HAP-1 (cell line): ENCODE data around the gene ZNF436.

Source experiments
- DNase-seq, 2 experiments: peaks; one replicate each; pipeline ENCODE4 v3.0.0-alpha.2; 2016 to 2020; ENCODE audit warnings: low spot score in 2 of 2
- H3K27me3 ChIP-seq: fragments of 250-450 bp; sonication (Bioruptor Pico); 2 replicates; pipeline ENCODE4 v1.5.1; 2020; ENCODE audit warnings: low read depth, mild to moderate bottlenecking, moderate library complexity
- H3K36me3 ChIP-seq: fragments of 250-450 bp; sonication (Bioruptor Pico); replicated peaks from 2 replicates; pipeline ENCODE4 v1.5.1; 2020; ENCODE audit warnings: mild to moderate bottlenecking
- H3K4me1 ChIP-seq: fragments of 250-450 bp; sonication (Bioruptor Pico); 2 replicates; pipeline ENCODE4 v1.5.1; 2020; ENCODE audit warnings: mild to moderate bottlenecking
- H3K4me3 ChIP-seq: fragments of 250-450 bp; sonication (Bioruptor Pico); 2 replicates; pipeline ENCODE4 v1.5.1; 2020; ENCODE audit warnings: mild to moderate bottlenecking, moderate library complexity
- H3K9me3 ChIP-seq: fragments of 250-450 bp; sonication (Bioruptor Pico); 2 replicates; pipeline ENCODE4 v1.5.1; 2020; ENCODE audit warnings: mild to moderate bottlenecking, moderate library complexity
- in situ Hi-C: fragments of 300-500 bp; cut with MboI; formaldehyde crosslinking; loops from 3 replicates; pipeline ENCODE4 v1.14.3; 2020; ENCODE audit warnings: low sequenced_read_pairs, inconsistent platforms, mixed read lengths

The ZNF436 gene

DNA sequence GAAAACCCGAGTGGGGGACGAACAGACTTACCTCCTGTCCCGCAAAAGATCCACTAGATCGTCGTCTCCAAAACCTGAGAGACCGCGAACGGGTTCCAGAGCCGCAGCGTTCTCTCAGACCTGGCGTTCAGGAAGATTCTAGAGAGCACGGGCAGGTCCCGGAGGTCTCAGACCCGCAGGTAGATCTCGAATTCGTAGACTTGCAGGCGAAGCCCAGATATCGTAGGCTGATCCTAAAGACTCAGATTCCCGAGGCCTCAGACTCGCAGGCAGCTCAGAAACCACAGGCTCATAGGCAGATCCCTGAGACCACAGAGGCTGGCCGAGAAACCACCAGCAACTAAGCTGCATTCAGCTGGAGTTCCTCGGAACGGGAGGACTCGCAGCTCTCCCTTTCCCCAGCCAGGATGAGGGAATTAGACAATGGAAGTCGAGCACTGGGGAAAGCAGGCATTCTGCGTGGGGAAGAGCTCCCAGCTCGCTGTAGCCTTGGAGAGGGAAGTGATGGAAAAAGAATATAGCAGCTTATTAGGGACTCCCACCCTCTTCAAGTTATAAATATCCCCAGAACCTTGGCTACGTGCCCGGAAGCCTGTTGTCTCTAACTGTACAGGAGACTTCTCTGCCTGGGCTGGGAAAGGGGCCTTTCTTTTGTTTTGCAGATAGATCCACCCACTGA lies at the start of gene ZNF436:
ZNF436 (minus strand) TSS at position 502 of the 679 bp plus-strand sequence. CDS start 1,831 bp downstream, outside the sequence.
- no peaks in the 10 kb centered on the region for H3K27me3 ChIP-seq
- peak; percentile 99 for DNase-seq
- peak within 1 kb of the TSS; percentile 84 for H3K4me3 ChIP-seq
- peaks cover 23% of the 10 kb centered on the region for H3K36me3 ChIP-seq
- H3K4me1 ChIP-seq, result peaks cover 31% of the 10 kb centered on the region
- no peaks in the 10 kb centered on the region; the same call in none of the 2 replicates for H3K9me3 ChIP-seq
- in situ Hi-C loops, result no loop called here

DNA sequence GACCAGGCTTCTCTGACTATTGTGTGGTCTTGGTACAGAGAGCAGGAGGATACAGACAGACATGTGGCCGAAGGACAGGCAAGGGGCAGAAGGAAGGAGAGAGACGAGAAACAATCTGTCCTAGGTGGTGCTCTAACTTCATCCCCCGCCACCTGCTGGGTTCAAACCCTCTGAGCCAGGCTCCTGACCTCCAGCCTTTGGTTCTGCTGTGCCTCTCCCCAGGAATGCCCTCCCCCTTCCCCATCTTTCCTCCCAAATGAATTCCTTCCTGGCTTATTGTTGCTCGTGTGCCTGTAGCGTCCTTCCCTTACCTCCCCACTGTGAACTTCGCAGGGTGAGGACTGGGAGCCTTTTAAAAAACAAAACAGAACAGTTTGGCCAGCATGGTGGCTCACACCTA lies 49.5 kb upstream of the ZNF436 start:
- H3K27me3 ChIP-seq, result no peaks in the 10 kb centered on the region
- no peak for DNase-seq
- no peaks in the 10 kb centered on the region for H3K36me3 ChIP-seq
- H3K9me3 ChIP-seq, result no peaks in the 10 kb centered on the region
- no peak overlapping the region for H3K4me3 ChIP-seq
- in situ Hi-C loops, result no loop called here
- no peaks in the 10 kb centered on the region for H3K4me1 ChIP-seq

DNA sequence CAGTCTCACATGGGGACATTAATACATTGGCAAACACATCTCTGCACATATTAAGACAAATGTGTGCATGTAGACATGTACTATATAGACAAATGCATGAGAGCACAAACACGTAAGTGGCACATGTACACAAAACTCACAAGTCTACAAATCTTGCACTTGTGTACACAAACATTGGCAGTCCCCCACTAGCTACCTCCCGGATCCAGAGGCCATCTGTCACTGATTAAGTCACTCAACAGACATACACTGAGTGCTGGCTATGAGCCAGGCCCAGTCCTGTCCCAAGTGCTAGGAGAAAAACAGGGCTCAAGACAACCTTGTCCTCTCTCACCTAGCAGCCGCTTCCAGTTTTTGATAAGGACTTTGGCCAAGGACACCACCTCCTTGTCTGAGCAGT lies 47.9 kb upstream of the ZNF436 start:
- no peaks in the 10 kb centered on the region for H3K4me1 ChIP-seq
- no peak overlapping the region for H3K4me3 ChIP-seq
- H3K27me3 ChIP-seq, result no peaks in the 10 kb centered on the region
- DNase-seq, result no peak
- in situ Hi-C loops, result no loop called here
- H3K36me3 ChIP-seq, result no peaks in the 10 kb centered on the region
- H3K9me3 ChIP-seq, result no peaks in the 10 kb centered on the region

DNA sequence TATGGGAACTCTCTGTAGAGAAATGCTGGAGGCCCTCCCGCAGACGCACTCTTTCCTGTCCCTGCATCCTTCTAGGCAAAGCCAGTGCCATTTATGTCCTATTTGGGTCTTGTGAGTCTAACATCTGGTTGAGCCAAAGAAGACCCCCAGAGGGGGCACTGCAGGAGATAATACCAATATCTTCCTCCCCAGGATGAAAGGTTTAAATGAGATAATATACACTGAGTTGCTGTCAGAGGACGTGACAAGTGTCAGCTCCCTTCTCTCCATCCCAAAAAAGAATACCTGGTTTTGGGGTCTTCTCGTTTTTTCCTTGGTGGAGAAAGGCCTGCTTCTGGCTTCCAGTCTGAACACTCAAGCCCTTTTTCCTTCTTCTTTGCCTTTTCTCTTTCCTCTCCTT lies 47.3 kb upstream of the ZNF436 start:
- no peaks in the 10 kb centered on the region for H3K9me3 ChIP-seq
- peaks cover 2% of the 10 kb centered on the region; the same call in 1 of the 2 replicates for H3K4me1 ChIP-seq
- H3K4me3 ChIP-seq, result no peak overlapping the region
- no peak for DNase-seq
- in situ Hi-C loops, result no loop called here
- no peaks in the 10 kb centered on the region for H3K27me3 ChIP-seq
- no peaks in the 10 kb centered on the region for H3K36me3 ChIP-seq

DNA sequence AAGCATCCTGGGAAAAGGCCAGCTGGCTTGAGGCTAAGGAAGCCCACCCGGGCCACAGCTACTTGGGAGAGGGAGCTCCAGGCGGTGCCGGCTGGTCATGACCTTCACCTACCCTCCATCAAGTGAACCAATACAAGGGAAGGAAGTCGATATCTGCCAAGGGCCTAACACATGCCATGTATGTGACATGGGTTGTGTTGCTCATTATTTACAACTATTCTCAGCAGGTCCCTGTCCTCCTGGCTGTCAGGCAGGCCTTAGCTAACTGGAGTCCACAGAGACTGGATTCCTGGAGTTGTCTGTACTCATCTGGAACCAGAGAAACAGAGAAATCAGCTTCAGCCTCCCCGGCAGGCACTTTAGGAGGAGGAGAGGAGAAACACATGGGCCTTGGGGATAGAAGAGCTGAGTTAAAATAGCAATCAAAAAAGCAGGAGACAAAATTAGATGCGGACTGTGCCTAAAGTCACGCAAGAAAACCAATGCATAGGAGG lies 39.2 kb upstream of the ZNF436 start:
- Histone ChIP-seq H3K4me1 (peaks cover 10% of the 10 kb centered on the region), H3K9me3 (no peaks in the 10 kb centered on the region), H3K27me3 (no peaks in the 10 kb centered on the region), H3K4me3 (no peak overlapping the region), H3K36me3 (no peaks in the 10 kb centered on the region)
- DNase-seq, result no peak
- in situ Hi-C loops, result loop anchor here (10.0 kb wide), 1 partner anchor 74 kb away; no protein-coding TSS in a partner anchor

DNA sequence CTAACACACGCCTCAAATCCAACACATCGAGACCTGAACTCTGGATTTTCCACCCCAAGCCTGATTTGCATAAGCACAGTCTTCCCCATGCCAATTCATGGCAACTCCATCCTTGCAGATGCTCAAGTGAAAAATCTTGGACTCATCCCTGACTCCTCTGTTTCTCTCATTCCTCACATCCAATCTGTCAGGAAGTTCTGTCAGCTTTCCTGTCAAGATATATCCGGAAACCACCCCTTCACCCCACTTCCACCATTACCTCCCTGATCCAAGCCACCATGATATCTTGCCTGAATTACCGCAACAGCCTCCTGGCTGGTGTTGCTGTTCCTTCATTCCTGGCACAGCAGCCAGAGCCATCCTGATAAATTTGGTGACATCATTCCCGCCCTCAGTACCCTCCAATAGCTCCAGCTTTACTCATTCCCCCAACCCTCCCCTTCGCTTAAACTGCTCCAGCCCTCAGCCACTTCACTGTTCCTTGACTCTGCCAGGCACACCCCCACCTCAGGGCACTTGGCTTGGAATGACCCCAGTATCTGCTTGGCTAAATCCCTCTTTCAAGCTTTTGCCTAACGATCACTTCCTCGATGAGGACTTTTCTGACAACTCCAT lies 37.5 kb upstream of the ZNF436 start:
- Histone ChIP-seq H3K27me3 (no peaks in the 10 kb centered on the region), H3K9me3 (no peaks in the 10 kb centered on the region)

DNA sequence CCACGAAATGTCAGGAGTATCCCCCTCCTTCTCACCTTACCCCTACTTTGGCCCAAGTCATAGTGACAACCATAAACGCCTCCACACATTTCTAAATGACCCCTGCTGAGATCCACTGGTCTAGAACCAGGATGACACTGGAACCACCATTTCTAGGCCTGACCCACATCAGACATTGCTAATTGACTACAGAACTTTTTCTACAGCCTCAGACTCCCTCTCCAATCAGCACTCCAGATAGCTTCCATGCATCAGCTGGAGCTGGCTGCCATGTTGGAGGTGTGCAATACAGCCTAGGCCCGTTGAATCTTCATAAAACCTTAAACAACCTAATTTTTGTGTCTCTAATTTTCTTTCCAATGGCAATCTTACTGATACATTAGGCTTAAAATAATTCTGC lies 36.3 kb upstream of the ZNF436 start:
- in situ Hi-C loops, result loop anchor here (10.0 kb wide), 1 partner anchor 71 kb away; no protein-coding TSS in a partner anchor
- DNase-seq, result no peak
- no peak overlapping the region for H3K4me3 ChIP-seq
- H3K9me3 ChIP-seq, result no peaks in the 10 kb centered on the region
- H3K27me3 ChIP-seq, result no peaks in the 10 kb centered on the region
- H3K36me3 ChIP-seq, result no peaks in the 10 kb centered on the region
- H3K4me1 ChIP-seq, result peaks cover 7% of the 10 kb centered on the region

More for the DNA sequence above, 37.5 kb upstream of the ZNF436 start:
- H3K4me3 ChIP-seq, result no peak overlapping the region
- no peaks in the 10 kb centered on the region for H3K36me3 ChIP-seq
- H3K4me1 ChIP-seq, result peaks cover 16% of the 10 kb centered on the region
- in situ Hi-C loops, result loop anchor here (10.0 kb wide), 1 partner anchor 72 kb away; no protein-coding TSS in a partner anchor
- no peak for DNase-seq

DNA sequence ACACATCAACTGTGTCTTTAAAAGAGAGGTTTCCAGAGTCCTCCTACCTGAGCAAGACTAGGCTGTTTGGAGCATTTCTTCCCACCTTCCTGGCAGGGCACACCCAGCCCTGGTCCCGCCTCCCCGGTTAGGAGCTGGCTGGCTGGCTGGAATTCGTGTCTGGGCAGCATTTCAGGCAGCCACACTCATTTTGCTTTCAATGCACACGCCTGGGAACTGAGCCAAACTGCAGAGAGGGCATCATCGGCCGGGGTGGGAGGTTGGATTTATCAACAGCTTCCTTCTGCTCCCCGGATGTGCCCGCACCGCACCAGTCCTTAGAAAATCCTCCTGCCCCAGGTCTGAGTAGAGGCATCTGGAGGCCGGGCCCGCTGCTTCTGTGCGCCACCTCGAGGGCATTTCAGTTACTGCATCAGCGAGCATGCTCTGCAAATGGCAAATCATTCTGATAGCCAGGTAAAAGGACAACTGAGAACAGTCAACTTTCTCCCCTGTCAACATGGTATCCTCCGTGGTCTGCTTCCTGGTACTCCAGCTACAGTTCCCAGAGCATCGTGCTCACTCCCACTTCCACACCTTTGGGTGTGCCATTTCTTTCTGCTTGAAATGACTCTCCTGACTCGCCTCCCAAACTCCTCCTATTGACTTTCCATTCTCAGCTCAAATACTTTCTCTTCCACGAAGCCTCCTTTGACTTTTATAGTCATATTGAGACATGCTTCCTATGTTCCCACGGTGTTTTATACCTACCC lies 34.3 kb upstream of the ZNF436 start:
- Histone ChIP-seq H3K4me1 (peaks cover 7% of the 10 kb centered on the region), H3K36me3 (no peaks in the 10 kb centered on the region), H3K4me3 (0 out of 2 replicates have a peak overlapping the region, but pooled peaks have one; percentile 4), H3K9me3 (no peaks in the 10 kb centered on the region), H3K27me3 (no peaks in the 10 kb centered on the region)
- peak; percentile 91 to 96 for DNase-seq
- in situ Hi-C loops, result loop anchor here (10.0 kb wide), 1 partner anchor 69 kb away; no protein-coding TSS in a partner anchor

DNA sequence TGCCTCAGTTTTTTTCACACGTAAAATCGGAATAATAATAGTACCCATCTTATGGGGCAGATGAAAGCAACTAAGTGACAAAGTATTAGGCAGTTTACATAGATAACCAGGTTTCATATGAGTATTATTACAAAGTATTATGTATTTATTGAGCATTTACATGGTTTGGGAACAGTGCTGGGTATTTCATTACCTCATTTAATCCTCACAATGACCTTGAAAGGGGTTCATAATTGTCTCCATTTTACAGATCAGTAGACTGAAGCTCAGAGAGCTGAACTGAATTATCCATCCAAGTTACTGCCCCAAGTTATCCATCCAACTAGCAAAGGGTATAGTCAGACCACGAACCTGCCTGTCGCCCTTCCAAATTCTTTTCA lies 33.7 kb upstream of the ZNF436 start:
- in situ Hi-C loops, result loop anchor here (10.0 kb wide), 1 partner anchor 69 kb away; no protein-coding TSS in a partner anchor
- H3K4me3 ChIP-seq, result no peak overlapping the region
- peaks cover 7% of the 10 kb centered on the region for H3K4me1 ChIP-seq
- H3K27me3 ChIP-seq, result no peaks in the 10 kb centered on the region
- DNase-seq, result no peak
- H3K9me3 ChIP-seq, result no peaks in the 10 kb centered on the region
- no peaks in the 10 kb centered on the region for H3K36me3 ChIP-seq

DNA sequence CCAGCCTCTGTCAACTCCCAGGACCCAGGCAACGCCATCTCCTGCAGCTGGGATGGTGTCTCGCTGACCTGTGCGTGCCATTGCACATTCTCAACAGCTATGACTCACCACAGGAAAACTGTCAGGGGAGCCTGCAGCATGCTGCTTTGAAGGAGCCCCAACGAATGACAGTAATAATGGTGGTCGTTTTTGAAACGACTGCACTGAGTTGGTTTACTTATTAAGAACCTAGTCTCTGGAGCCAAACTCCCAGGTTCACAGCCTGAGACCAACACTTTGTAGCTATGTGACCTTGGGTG lies 33.4 kb upstream of the ZNF436 start:
- no peak for DNase-seq
- Histone ChIP-seq H3K9me3 (no peaks in the 10 kb centered on the region), H3K4me1 (peaks cover 7% of the 10 kb centered on the region), H3K36me3 (no peaks in the 10 kb centered on the region), H3K27me3 (no peaks in the 10 kb centered on the region), H3K4me3 (no peak overlapping the region)
- in situ Hi-C loops, result loop anchor here (10.0 kb wide), 1 partner anchor 68 kb away; no protein-coding TSS in a partner anchor

DNA sequence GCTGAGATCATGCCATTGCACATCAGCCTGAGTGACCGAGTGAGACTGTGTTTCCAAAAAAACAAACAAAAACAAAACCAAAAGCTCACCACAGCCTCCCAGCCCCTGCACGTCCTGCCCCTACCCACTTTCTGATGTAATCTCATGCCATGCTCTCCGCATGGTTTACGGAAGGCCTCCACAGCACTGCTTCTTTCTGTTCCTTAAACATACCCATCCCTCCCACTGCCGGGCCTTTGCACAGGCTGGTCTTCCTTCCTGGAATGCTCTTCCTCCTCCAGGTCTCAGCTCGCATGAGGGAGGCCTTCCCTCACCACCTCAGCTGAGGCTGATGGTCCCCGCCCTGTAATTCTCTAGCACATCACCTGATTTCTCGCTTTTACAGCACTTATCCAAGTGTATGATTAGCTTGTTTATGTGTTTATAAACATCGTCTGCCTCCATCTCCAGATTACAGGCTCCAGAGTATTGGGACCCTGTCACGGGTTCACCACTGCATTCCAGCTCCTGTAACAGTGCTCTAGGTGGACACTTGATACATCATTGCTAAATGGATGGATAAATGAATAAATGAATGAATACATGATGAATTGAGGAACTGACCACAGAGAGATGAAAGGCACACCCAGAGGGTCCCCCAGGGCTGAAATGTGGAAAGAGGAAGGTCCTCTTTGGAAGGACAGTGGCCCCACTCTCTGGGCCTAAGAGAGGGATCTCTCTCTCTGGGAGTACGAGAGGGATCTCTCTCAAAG lies 32.8 kb upstream of the ZNF436 start:
- Histone ChIP-seq H3K9me3 (no peaks in the 10 kb centered on the region), H3K4me3 (no peak overlapping the region), H3K27me3 (no peaks in the 10 kb centered on the region), H3K4me1 (peaks cover 7% of the 10 kb centered on the region), H3K36me3 (no peaks in the 10 kb centered on the region)
- in situ Hi-C loops, result loop anchor here (10.0 kb wide), 1 partner anchor 68 kb away; no protein-coding TSS in a partner anchor
- DNase-seq, result no peak

DNA sequence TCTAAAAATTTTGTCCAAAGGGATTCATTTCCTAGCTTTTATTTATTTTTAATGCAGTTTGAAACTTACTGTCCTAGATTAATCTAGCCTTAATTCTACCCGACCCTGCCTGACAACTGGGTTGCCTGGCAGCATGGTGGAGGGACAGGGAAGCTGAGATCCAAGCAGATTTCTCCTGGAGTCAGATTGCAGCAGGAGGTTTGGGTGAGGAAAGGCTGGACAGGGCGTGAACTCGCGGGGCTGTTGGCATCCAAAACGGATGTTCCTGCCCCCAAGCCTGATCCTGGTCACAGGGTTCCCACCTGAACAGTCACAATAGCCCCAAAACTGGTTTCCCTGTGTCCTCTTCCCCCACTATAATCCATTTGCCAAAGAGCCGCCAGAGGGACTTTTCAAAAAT lies 31.7 kb upstream of the ZNF436 start:
- H3K27me3 ChIP-seq, result no peaks in the 10 kb centered on the region
- H3K4me1 ChIP-seq, result peaks cover 7% of the 10 kb centered on the region
- H3K36me3 ChIP-seq, result no peaks in the 10 kb centered on the region
- in situ Hi-C loops, result loop anchor here (10.0 kb wide), 1 partner anchor 67 kb away; no protein-coding TSS in a partner anchor
- DNase-seq, result no peak
- H3K4me3 ChIP-seq, result no peak overlapping the region
- no peaks in the 10 kb centered on the region for H3K9me3 ChIP-seq
